GM12878 (cell line): Measurements from ENCODE around the gene CNTRL. TPM values are rescaled to one million over a fixed set of nuclear protein-coding genes. Genes with fewer than 3 reads are reported as not detected.

ENCODE experiments used
- ATAC-seq: fragments of 200-7000 bp; cut with Tn5 transposase; 3 replicates; pipeline ENCODE4 v1.9.1; 2020; ENCODE audit warnings: mild to moderate bottlenecking, moderate library complexity
- BruUV-seq: library from RNA; stranded (reverse); fragments of 400-500 nt; replicated peaks from 2 replicates; lab custom pipeline; 2021; lab: Mats Ljungman, UMichigan
- CTCF ChIA-PET: fragments of 300-600 bp; sonication (Branson Sonifier 250); formaldehyde crosslinking; extraction: SDS; loops from one replicate; lab custom pipeline; 2021; ENCODE audit warnings: inconsistent platforms; lab: Yijun Ruan, JAX
- POLR2A ChIA-PET: fragments of 350-600 bp; formaldehyde crosslinking; extraction: SDS; loops from one replicate; lab custom pipeline; 2021; ENCODE audit warnings: inconsistent platforms; lab: Charles Lee
- RAD21 ChIA-PET: fragments of 300-600 bp; sonication (Branson Sonifier 250); formaldehyde crosslinking; loops from one replicate; lab custom pipeline; 2023; ENCODE audit warnings: antibody characterized with exemption; ENCODE audit not compliant: unreplicated experiment; lab: Charles Lee
- SMC1A ChIA-PET: fragments of 300-600 bp; sonication (Branson Sonifier 250); formaldehyde crosslinking; loops from one replicate; lab custom pipeline; 2023; ENCODE audit not compliant: unreplicated experiment, uncharacterized antibody; lab: Charles Lee
- DNase-seq: peaks from one replicate; pipeline ENCODE4 v3.0.0-alpha.2; 2011; ENCODE audit warnings: low read depth, low spot score
- FAIRE-seq: peaks from 3 replicates; lab custom pipeline; 2011; peaks lifted over from hg19 to GRCh38; lab: Jason Lieb, UNC
- H2AFZ ChIP-seq: 2 replicates; pipeline ENCODE4 v1.6.0; 2011; ENCODE audit warnings: low read depth, low read length, control low read depth; ENCODE audit not compliant: control insufficient read depth
- H3K27ac ChIP-seq: 2 replicates; pipeline ENCODE4 v1.5.1; 2011; ENCODE audit warnings: control low read depth; ENCODE audit not compliant: control insufficient read depth, insufficient read depth
- H3K27me3 ChIP-seq, 2 experiments: replicated peaks in 1 of 2; 2 replicates each; pipeline versions ENCODE4 v1.6.0 to v1.6.1; 2011; ENCODE audit warnings: low read length in 1 of 2; ENCODE audit not compliant: control insufficient read depth in 2 of 2, insufficient read depth in 2 of 2
- H3K36me3 ChIP-seq, 2 experiments: 2 replicates each; pipeline ENCODE4 v1.5.1; 2011; ENCODE audit warnings: low read length in 1 of 2; ENCODE audit not compliant: control insufficient read depth in 2 of 2, insufficient read depth in 2 of 2
- H3K4me1 ChIP-seq: 2 replicates; pipeline ENCODE4 v1.6.1; 2011; ENCODE audit warnings: mild to moderate bottlenecking, low read length, moderate library complexity, mixed read lengths; ENCODE audit not compliant: control insufficient read depth, insufficient read depth
- H3K4me2 ChIP-seq: 2 replicates; pipeline ENCODE4 v1.6.0; 2011; ENCODE audit warnings: control low read depth; ENCODE audit not compliant: control insufficient read depth, insufficient read depth
- H3K4me3 ChIP-seq: fragments of 200-600 bp; sonication (generic); 2 replicates; pipeline ENCODE4 v1.5.1; 2016
- H3K79me2 ChIP-seq: 2 replicates; pipeline ENCODE4 v1.6.0; 2011; ENCODE audit warnings: low read length; ENCODE audit not compliant: control insufficient read depth, insufficient read depth
- H3K9ac ChIP-seq: 2 replicates; pipeline ENCODE4 v1.8.0; 2011; ENCODE audit warnings: low read length, control low read depth, mixed read lengths; ENCODE audit not compliant: control insufficient read depth, insufficient read depth
- H3K9me3 ChIP-seq: replicated peaks from 3 replicates; pipeline ENCODE4 v1.5.1; 2011; ENCODE audit warnings: mild to moderate bottlenecking, low read length; ENCODE audit not compliant: control insufficient read depth, insufficient read depth
- H4K20me1 ChIP-seq: 2 replicates; pipeline ENCODE4 v1.6.0; 2011; ENCODE audit not compliant: control insufficient read depth, insufficient read depth
- CUX1 ChIP-seq: IDR thresholded peaks from 2 replicates; pipeline ENCODE4 v1.6.1; 2012; ENCODE audit warnings: improper control_type of control experiment, low read depth, low read length; ENCODE audit not compliant: insufficient replicate concordance
- EED ChIP-seq: sonication (generic); IDR thresholded peaks from 2 replicates; pipeline ENCODE4 v1.6.1; 2016; ENCODE audit warnings: antibody characterized with exemption, low read depth
- ESRRA ChIP-seq: IDR thresholded peaks from 2 replicates; pipeline ENCODE4 v1.6.1; 2012; ENCODE audit warnings: mild to moderate bottlenecking, low read length, improper control_type of control experiment
- IRF4 ChIP-seq: IDR thresholded peaks from 2 replicates; pipeline ENCODE4 v1.6.1; 2011; ENCODE audit warnings: low read depth, low read length
- RCOR1 ChIP-seq: conservative IDR thresholded peaks from 2 replicates; pipeline ENCODE4 v1.6.1; 2012; ENCODE audit warnings: low read depth, low read length, improper control_type of control experiment
- STAT1 ChIP-seq: fragments of 450-650 bp; conservative IDR thresholded peaks from 2 replicates; pipeline ENCODE4 v1.6.1; 2014; ENCODE audit warnings: antibody characterized with exemption, mild to moderate bottlenecking
- WGBS: methylation state at CpG from one replicate; pipeline ENCODE4 v1.1.6; 2016; ENCODE audit warnings: low lambda C conversion rate; ENCODE audit not compliant: insufficient replicate concordance, insufficient coverage; ENCODE audit errors: missing lambda C conversion rate; 5-methylcytosine and 5-hydroxymethylcytosine counted together
- in situ Hi-C: fragments of 300-500 bp; cut with MboI; formaldehyde crosslinking; loops from 9 replicates; pipeline ENCODE4 v1.14.3; 2018; ENCODE audit warnings: mixed read lengths
- intact Hi-C: fragments of 100-400 bp; cut with micrococcal nuclease; formaldehyde crosslinking; loops from one replicate; pipeline ENCODE4 v1.14.2; 2022; ENCODE audit not compliant: unreplicated experiment
- polyA plus RNA-seq, 11 experiments: library from polyadenylated mRNA; depleted of rRNA in 4 of 11; unstranded in 6 of 11; stranded (reverse) in 5 of 11; fragments of >200 nt; fragmentation: Nextera tagmentation in 4 of 11; fragmentation: Illumina TruSeq in 1 of 11; extraction: Ambion mirVana in 4 of 11; extraction: Trizol in 1 of 11; gene quantifications; 1 replicate in 1 of 11; 2 replicates in 10 of 11; pipeline versions ENCODE4 v1.2.1 to v1.2.3, GENCODE V29; 2011 to 2016; ENCODE audit warnings: inconsistent platforms in 2 of 11, missing spikeins in 2 of 11, low read depth in 1 of 11
- total RNA-seq, 4 experiments: library from RNA; depleted of rRNA in 3 of 4; stranded (reverse); fragments of >200 nt in 3 of 4; fragmentation: Illumina TruSeq in 1 of 4; extraction: Trizol in 1 of 4; gene quantifications; 2 replicates each; pipeline versions ENCODE4 v1.2.1 to v1.2.3, GENCODE V29; 2013 to 2021

The CNTRL gene
- total and polyA plus RNA-seq, 10 of the 15 experiments (the other 5 are each of a cell fraction or from before 2014, with no cell fraction given) = 20.0 to 65.4 (median 38.8) TPM

DNA sequence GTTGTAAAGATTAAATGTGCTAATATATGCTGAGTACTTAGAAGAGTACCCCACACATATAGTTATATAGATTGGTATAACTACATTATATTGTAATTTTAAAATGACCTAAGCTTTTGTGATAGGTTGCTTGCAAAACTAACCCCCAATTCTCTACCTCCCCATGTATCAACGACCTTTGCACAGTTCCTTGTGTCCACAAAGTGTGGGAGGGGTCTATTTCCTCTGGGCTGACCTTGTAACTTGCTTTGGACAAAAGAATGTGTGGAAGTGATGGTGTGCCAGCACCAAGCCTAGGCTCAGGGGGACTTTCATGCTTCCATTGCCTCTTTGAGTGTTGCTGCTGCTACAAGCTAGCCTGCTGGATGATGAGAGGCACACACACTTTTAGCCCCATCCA lies 45.3 kb upstream of the CNTRL start:
- intact Hi-C loops (no loop called here), in situ Hi-C loops (no loop called here)
- ChIA-PET CTCF (interaction anchor here (0.7 to 2.3 kb wide), 2 partner anchors 30 to 44 kb away, joined by 3 to 9 read pairs; no protein-coding TSS in a partner anchor), RAD21 (interaction anchor here (1.0 kb wide), 1 partner anchor 274 kb away, joined by 3 read pairs; no protein-coding TSS in a partner anchor), POLR2A (no interaction called here), SMC1A (interaction anchor here (1.0 to 1.7 kb wide), 3 partner anchors 19 to 185 kb away, joined by 3 to 6 read pairs (median 4); no protein-coding TSS in a partner anchor)
- WGBS = 6% methylated on average over 1 of the region's 1 CpG
- Histone ChIP-seq H3K27me3 (no peaks in the 10 kb centered on the region), H3K9me3 (no peaks in the 10 kb centered on the region), H3K27ac (no peak overlapping the region), H3K4me3 (no peak overlapping the region), H3K36me3 (no peaks in the 10 kb centered on the region), H3K9ac (no peak overlapping the region), H3K79me2 (no peaks in the 10 kb centered on the region), H4K20me1 (no peaks in the 10 kb centered on the region), H3K4me2 (no peak overlapping the region), H2AFZ (no peak overlapping the region), H3K4me1 (no peaks in the 10 kb centered on the region)
- FAIRE-seq (no peak), ATAC-seq (no peak), DNase-seq (no peak)
- TF ChIP-seq STAT1 = no peak
- TF ChIP-seq ESRRA = no peak
- no peak for TF ChIP-seq EED
- TF ChIP-seq IRF4 = no peak
- no peak for TF ChIP-seq RCOR1
- no peak for TF ChIP-seq CUX1
- no TSS peak for BruUV-seq
